Anterior cingulate cortex (tissue), 58 donors: ENCODE measurements around the gene ZNF800.
"Not testable (repeated sequence)": the region's sequence is repeated elsewhere in the genome, so short reads cannot be mapped to it uniquely, and the experiment has no call there.

Source experiments
- DNase-seq, 58 donors: peaks; one replicate each; lab custom pipeline; 2025; lab: John Stamatoyannopoulos, UW

The ZNF800 gene

DNA sequence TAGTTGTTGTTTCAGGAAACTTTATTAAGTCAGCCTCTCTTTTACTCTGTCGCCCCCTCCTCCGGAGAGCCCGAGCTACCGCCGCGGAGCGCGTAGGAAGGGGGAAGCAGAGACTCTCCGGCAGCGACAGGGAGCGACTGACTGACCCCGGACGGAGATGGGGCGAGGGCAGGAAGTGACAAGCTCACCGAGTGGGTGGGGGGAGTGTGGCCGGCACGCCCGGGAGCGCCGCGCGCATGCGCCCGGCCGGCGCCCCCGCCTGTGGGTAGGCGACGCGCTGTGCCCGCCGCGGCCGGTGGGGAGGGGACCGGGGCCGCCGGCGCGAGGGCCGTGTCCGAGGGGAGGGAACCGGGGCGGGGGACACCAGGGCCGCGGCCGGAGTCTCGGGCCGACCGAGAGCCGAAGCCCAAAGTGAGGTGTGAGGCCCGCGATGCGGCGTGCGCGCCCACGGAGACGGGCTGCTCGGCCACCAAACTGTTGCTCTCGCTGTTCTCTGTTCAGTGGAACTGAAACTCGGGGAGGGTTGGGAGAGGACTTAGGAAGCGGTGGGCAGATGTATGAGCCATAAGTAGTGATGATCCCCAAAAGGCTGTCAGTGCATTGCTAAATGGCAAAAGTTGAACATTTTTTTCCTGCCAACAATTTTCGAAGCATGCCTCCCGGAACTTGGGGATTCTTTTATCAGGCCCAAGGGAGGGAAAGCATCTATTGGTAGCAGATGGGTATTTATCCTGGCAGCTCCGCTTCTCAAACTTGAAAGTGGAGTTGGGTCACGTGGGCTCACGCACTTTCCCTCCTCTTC lies at the start of gene ZNF800:
ZNF800 (minus strand) TSS at position 143 of the 802 bp plus-strand sequence. CDS start 1,151 bp downstream, outside the sequence.
- DNase-seq: peak; percentile 44 to 94 (median 86)

DNA sequence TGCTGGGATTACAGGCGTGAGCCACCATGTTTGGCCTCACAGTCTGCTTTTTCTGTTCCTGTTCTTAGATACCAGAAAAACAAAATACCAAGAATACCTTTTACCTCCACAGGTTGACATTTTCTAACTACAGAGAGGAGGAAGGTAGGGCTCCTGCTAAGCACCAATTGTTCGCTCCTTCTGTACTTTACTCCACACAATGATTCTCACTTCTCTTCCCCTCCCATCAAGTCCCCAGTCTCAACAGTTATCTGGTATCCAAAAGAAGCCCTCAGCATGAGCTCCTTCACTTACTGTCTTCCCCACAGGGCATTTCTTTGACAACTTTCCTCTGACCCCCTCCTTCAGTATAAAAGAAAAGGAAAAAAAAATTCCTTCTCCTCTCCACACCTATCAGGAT lies 47.7 kb upstream of the ZNF800 start:
- DNase-seq: no peak

GRCh38 chr7:127438836-127439235 lies 46.3 kb upstream of the ZNF800 start:
- DNase-seq: no peak

DNA sequence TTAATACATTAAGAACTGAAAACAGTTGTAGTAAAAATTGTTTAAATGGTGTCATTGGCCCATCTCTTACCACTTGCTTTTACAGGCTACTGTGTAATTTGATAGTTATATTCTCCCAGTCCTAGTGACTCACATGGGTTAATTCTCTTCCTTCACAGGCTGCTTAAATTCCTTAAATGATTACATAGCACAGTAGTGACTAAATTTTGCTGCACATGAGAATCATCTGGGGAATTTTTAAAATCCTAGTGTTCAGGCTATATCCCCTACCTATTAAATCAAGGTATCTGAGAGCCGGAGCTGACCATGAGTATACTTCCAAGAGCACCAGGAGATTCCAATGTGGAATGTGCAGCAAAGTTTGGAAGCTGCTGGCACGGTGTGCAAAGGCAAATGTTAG lies 45.3 kb upstream of the ZNF800 start:
- no peak for DNase-seq

DNA sequence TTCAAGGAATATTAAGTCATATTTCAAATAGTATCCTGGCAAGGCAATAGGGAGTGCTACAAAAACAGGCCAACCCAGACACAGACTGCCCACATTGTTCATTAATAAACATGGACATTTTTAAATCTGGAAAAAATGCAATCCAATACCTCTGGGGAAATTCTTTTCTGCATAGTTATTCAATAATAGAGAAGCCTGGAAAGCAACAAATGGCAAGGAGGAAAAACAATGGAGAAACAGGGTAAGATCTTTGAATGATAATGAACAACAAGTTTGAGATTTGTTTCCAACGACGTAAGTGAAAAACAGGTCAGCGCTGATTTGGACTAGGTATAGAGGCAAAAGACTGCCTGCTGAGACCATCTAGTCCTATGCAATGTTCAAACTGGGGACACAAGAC lies 44.7 kb upstream of the ZNF800 start:
- DNase-seq: no peak

- DNase-seq: not testable (repeated sequence)
Measured at GRCh38 chr7:127429281-127429680, 36.8 kb upstream of the ZNF800 start.

GRCh38 chr7:127419196-127419595 lies 26.7 kb upstream of the ZNF800 start:
- no peak for DNase-seq

GRCh38 chr7:127418459-127418858 lies 26.0 kb upstream of the ZNF800 start:
- no peak for DNase-seq

GRCh38 chr7:127417346-127417745 lies 24.8 kb upstream of the ZNF800 start:
- no peak for DNase-seq

DNA sequence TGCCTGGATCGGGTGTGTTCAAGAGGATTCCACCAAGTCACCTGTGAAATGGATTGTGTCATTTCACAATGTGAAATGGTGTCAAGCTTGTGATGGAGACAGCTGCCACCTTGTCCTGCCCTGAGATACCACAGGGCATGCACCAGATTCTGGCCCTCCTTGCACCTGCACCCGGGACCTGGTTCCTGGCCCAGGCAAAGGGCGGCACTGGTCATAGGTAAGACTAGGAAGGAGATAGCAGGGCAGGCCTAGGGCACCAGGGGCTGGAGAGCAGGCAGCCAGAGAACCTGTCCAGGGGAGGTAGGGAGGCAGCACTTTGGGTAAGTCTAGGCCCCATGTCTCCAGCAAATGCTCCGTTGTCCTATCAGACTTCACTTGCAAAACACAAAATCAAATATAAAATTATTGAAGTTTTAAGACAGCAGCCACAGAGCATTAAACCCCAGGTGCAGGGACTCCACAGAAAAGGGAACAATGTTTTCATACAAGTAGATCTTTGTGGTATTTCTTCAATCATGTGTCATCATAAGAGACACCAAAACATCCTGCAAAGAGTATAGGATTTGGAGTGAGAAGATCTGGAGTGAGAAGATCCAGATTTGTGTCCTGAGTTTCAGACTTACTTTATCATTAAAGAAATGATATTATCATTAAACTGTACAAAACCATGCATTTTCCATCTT lies 22.7 kb upstream of the ZNF800 start:
- no peak for DNase-seq

GRCh38 chr7:127413962-127414361 lies 21.5 kb upstream of the ZNF800 start:
- DNase-seq: no peak

DNA sequence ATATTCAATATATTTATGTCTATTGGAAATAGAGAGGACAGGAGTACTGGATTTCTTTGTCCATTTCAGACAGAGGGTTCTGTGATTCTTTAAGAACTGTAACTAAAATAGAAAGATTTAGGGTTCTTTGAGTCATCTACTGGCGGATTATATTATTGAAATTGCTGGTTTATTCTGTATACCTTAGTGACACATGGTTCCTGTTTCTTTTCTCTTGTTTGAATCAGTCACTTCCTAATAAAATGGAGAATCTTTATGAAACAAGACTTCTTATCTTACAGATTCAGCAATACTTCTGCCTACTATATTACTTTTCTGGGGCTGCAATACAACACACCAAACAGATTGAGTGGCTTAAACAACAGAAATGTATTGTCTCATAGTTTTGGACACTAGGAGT lies 20.8 kb upstream of the ZNF800 start:
- no peak for DNase-seq

DNA sequence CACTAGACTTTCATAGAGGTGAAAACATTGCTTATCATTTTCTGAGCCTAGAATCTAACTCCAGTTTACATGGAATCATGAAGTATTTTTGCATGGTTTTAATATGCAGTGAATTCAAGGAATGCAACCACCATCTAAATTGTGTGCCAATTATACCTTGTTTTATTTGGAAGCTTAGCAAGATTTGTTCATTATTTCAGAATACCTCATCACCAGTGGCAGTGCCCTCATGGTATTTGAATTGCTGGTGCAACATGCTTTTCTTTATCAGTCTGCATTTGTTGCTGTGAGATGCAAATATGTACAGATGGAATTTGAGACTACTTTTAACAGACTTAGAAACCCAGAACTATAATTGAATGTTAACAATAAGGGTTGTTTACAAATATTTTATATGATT lies 18.7 kb upstream of the ZNF800 start:
- DNase-seq: no peak

- no peak for DNase-seq
Measured at GRCh38 chr7:127409629-127410028, 17.1 kb upstream of the ZNF800 start.

DNA sequence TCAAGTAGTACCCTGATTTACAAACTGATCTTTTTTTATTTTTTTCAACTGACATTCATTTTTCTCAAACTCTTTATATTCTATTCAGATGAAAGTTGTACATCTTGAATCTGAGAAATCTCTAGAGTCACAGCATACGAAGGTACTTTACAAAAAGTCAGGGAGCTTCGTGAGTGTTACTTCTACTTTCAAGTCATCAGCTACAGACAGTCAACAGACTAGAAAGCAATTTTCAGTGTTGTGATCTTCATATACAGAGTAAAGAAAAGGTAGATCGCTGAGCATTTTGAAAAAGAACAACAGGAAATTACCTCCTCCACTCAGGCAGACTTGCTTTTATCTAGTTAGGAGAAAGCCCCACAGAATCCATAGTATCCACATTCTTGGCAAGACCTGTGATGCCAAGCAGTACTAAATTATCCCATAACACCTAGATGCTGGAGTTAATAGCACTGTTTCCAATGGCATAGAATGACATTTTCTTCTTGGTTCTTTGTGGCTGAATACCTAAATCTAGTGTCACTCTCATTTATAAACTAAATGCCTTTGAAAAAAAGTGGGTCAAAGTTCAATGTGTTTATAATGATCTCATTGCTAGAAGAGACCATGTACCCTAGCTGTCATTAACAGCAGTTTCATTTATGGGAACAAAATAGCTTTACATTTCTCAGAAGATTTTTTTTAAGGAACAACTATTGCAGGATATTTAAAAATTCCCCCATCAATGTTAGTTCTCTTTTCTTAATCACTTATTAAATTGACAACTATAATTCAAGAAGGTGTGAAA lies 12.0 kb upstream of the ZNF800 start:
- DNase-seq: no peak

GRCh38 chr7:127396184-127396583 lies 3.7 kb upstream of the ZNF800 start:
- no peak for DNase-seq

DNA sequence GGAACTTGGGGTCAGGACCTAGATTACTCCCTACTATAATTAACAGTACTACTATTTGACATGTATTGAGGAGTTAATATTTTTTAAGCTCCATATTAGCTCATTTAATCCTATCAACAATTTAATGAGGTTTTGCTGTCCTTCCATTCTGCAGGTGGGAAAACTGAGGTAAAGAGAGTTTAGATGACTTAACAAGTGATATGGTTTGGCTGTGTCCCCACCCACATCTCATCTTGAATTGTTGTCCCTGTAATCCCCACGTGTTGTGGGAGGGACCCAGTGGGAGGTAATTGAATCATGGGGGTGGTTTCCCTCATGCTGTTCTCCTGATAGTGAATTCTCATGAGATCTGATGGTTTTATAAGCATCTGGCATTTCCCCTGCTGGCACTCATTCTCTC lies 2.6 kb upstream of the ZNF800 start:
- not testable (repeated sequence) for DNase-seq

DNA sequence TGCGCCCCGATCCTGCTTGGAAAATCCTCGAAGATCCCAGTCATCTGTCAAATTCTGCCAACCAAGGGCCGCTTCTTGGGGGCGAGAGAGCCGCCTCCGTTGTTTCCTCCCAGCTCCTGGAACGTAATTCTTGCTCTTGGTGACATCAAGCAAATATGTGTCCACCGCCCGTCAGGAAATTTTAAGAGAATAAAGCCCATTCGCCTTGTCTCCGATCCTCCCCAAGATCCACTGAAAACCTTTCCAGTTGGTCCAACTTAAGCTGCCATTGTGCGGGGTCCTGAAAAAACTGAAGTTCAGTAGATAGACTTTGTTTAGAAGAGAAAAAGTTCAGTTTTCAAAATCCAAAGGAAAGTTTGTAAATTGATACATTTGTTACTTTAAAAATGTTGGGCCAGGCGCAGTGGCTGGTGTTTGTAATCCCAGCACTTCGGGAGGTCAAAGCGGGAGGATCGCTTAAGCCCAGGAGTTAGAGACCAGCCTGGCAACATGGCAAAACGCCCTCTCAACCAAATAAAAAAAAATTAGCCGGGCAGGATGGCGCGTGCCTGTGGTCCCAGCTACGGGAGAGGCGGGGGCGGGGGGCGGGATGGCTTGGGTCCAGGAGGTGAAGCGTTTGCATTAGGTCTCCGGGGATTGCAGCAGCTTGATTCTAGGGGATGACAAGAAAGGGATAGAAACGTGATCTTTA lies 1.0 kb upstream of the ZNF800 start:
- DNase-seq: peak in 9 of 58 donors; percentile 1 to 45 (median 21)

DNA sequence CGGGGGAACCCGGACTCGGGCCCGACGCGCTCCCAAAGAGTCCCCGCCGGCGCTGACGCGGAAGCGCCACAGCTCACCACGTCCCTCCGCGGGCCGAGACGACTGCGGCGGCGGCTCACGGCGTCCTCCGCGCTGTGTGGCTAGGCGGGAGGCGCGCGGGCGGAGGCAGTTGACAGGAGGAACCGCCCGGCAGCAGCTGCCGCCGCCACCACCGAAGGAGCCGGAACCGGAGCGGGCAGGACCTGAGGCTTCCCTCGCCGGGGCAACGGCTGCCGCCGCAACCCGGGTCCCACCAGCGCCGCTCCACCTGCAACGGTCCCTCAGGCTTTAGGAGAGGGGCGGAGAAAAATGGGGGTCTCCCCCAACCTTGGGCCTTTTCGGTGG lies 334 bp downstream of the ZNF800 start:
- peak in 30 of 58 donors; percentile 12 to 72 (median 54) for DNase-seq

DNA sequence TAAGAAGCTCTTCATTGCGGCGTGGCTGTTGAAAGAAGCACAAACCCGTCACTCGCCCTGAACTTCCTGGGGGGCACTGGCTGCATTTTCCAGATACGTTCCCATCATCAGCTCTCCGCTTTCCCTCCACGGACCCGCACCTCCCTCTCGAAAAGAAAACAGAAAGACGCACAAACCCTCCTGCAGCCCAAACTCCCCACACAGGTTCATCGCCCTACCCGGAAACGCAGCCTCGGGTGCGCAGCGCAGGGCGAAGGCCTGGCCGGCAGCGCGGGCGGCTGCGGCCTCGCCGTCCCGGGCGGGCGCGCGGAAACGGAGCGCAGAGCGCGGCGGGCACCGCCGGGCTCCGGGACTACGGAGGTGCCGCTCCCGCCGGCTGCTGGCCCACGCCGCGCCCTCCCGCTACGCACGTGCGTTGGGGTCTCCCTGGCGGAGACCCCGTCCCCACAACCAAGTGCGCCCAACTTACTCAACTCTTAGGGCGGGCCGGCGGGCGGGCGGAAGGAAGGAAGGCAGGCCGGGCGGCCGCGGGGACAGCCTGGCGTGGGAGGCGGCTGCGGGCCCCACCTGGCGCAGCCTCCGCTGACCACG lies 822 bp downstream of the ZNF800 start:
- peak in 12 of 58 donors; percentile 1 to 53 (median 32) for DNase-seq
